LNCaP clone FGC (cell line): ENCODE results near the gene CLTB.

Experiments
- DNase-seq: peaks from one replicate; pipeline ENCODE4 v3.0.0-alpha.2; 2011; ENCODE audit warnings: low read depth
- H3K4me3 ChIP-seq: 2 replicates; pipeline ENCODE4 v1.5.1; 2011; ENCODE audit warnings: mild to moderate bottlenecking, low read depth, low read length, control low read depth
- TF ChIP-seq, protein P1 (sequence below): IDR thresholded peaks from 2 replicates; pipeline ENCODE4 v1.5.1; 2012; ENCODE audit warnings: mild to moderate bottlenecking; ENCODE audit not compliant: control insufficient read depth, insufficient read depth; ENCODE audit errors: extremely low read depth

CLTB gene

DNA sequence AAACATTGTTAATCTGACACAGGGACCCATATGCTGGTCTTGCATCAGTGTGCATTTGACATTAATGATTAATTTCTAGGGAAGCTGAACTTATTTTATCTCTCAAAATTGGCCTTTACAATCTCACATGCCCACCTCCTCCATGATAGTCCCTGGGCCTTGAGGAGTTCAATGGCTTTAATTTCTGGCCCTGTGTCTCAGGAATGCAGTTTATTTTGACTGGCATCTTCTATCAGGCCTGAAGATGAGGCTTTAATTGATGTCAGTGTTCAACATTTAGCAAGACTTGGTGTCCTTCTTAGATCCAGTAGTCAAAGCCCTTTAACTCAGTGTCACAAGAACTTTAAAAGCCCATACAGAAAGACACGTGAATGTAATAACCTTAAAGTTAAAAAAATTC lies 10.5 kb upstream of the CLTB start:
- TF ChIP-seq, protein P1, sequence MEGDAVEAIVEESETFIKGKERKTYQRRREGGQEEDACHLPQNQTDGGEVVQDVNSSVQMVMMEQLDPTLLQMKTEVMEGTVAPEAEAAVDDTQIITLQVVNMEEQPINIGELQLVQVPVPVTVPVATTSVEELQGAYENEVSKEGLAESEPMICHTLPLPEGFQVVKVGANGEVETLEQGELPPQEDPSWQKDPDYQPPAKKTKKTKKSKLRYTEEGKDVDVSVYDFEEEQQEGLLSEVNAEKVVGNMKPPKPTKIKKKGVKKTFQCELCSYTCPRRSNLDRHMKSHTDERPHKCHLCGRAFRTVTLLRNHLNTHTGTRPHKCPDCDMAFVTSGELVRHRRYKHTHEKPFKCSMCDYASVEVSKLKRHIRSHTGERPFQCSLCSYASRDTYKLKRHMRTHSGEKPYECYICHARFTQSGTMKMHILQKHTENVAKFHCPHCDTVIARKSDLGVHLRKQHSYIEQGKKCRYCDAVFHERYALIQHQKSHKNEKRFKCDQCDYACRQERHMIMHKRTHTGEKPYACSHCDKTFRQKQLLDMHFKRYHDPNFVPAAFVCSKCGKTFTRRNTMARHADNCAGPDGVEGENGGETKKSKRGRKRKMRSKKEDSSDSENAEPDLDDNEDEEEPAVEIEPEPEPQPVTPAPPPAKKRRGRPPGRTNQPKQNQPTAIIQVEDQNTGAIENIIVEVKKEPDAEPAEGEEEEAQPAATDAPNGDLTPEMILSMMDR, result no peak
- DNase-seq, result no peak
- no peak overlapping the region for H3K4me3 ChIP-seq

DNA sequence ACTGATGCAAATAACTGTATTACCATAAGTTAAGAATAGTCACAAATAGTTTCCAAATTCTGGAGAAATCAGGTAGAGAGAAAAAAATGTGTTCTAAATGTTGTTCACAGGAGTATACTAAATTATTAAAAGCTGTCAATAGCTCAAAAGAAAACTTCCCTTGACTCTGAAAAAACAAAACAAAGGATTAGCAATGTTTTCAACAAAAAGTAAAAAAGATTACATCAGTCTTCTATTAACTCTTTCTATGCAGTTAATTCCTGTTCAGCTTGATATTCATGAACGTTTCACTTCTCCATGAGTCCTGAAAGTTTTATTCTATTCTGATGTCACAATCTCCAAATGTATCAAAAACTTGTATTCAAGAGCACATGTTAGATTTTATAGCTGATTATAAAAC lies 9.5 kb upstream of the CLTB start:
- TF ChIP-seq, protein P1, result no peak
- no peak overlapping the region for H3K4me3 ChIP-seq
- no peak for DNase-seq

DNA sequence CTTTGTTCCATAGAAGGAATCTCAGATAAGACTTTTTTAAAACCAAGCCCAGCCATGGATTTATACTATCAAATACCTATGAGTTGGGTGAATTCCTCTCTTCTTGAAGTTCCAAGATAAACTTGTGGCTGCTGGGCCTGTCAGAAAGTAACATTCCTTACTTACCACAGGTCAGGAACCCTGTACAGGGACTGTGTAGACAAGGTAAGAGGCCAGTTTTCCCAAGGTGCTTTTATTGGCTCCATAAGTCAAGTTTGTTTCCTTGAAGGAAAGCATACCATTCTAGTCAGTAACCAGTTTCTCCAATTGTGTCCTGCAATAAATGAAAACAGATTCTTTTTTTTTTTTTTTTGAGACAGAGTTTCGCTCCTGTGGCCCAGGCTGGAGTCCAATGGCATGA lies 8.8 kb upstream of the CLTB start:
- TF ChIP-seq, protein P1, result no peak
- no peak for DNase-seq
- no peak overlapping the region for H3K4me3 ChIP-seq

DNA sequence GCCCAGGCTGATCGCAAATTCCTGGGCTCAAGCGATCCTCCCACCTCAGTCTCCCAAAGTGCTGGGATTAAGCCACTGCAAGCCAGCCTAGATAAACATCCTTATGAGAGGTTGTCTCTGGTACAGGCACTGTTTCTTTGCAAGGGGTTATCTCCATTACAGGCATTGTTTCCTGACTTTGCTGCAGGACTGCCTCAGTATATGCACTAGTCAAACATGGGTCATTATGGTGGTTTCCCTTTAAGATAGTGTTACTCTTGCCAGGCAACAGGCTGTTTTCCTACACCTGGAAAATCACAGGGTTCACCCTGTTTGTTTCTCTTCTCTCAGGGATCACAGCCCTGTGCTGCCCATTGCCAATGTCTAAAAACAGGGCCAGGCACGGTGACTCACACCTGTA lies 7.8 kb upstream of the CLTB start:
- H3K4me3 ChIP-seq, result no peak overlapping the region
- DNase-seq, result no peak
- TF ChIP-seq, protein P1, result no peak

DNA sequence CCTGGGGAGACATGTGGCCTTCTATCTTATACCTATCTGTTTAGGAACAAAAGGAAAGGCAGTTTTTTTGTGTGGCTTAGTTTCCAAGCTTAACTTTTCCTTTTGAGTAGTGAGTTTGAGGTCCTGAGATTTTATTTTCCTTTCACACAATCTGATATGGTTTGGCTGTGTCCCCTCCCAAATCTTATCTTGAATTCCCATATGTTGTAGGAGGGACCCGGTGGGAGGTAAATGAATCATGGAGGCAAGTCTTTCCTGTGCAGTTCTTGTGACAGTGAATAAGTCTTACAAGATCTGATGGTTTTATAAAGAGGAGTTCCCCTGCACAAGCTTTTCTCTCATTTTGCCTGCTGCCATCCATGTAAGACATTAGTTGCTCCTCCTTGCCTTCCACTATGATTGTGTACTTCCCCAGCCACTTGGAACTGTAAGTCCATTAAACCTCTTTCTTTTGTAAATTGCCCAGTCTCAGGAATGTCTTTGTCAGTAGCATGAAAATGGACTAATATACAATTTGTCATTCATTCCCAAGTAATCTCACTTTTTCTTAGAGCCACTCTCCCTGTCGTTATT lies 4.7 kb upstream of the CLTB start:
- TF ChIP-seq, protein P1, result no peak
- DNase-seq, result no peak

DNA sequence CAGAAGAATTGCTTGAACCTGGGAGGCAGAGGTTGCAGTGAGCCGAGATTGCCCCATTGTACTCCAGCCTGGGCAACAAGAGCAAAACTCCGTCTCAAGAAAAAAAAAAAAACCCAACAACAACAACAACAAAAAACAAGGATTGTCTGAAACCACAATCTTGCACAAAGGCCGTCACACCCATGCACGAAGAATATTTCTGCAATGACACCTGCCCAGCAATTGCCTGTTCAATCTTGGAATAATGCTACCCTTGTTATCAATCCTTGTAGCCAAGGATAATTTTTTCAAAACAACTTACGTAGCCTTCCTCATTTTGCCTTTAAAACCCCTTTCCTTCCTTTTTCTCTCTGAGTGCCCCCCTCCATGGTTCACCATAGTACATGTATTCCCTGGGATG lies 3.7 kb upstream of the CLTB start:
- TF ChIP-seq, protein P1, result no peak
- DNase-seq, result no peak
- no peak overlapping the region for H3K4me3 ChIP-seq

More for the DNA sequence above, 4.7 kb upstream of the CLTB start:
- no peak overlapping the region for H3K4me3 ChIP-seq

DNA sequence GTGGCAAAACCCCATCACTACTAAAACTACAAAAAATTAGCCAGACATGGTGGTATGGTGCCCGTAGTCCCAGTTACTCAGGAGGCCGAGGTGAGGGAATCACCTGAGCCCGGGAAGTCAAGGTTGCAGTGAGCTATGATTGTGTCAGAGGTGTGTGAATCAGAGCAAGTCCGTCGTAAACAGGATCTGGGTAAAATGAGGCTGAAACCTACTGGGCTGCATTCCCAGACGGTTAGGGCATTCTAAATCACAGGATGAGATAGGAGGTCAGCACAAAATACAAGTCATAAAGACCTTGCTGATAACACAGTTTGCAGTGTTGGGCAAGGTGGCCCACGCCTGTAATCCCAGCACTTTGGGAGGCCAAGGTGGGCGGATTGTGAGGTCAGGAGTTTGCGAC lies 1.9 kb upstream of the CLTB start:
- DNase-seq, result no peak
- TF ChIP-seq, protein P1, result no peak
- H3K4me3 ChIP-seq, result no peak overlapping the region
